ENCODE results near the gene NOL4L. TPM values are rescaled to one million over a fixed set of nuclear protein-coding genes. Genes with fewer than 3 reads are reported as not detected.

The NOL4L gene
- total and polyA plus RNA-seq, 4 donors, result 7.9 to 20.6 (median 12.2) TPM

DNA sequence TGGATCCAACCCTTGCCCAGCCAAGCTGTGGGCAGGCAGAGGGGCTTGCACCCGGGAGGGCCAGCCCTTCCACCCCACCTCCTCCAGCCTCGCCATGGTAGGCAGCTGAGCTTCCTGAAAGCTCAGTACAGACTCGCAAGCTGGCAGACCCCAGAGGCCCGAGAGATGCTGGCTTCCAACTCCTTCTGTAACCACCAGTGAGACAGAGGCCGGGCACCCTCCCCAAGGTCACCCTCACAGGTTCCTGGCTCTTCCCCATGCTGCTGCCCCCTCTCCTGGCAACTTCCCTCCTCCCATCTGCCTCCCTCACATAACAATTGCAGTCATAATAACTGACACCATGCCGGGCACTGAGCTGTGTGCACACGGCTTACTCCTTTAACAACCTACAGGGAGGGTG lies 26.2 kb upstream of the NOL4L start:
- Histone ChIP-seq H3K36me3 (ENCODE audit: control insufficient read depth in 4 of 4, insufficient read depth in 4 of 4, low read length in 4 of 4) (no peaks in the 10 kb centered on the region), H3K27me3 (ENCODE audit: control insufficient read depth in 3 of 3, insufficient read depth in 3 of 3, low read length in 2 of 3) (no peaks in the 10 kb centered on the region), H3K9me3 (ENCODE audit: control insufficient read depth in 4 of 4, insufficient read depth in 3 of 4, low read length in 3 of 4) (peaks cover 0 to 3% (median 0%) of the 10 kb centered on the region in 4 donors), H3K9ac (ENCODE audit: insufficient read depth in 1 of 2, low read length in 2 of 2) (no peak overlapping the region), H3K4me3 (no peak overlapping the region), H3K4me1 (ENCODE audit: control insufficient read depth in 5 of 5, insufficient read depth in 5 of 5, low read length in 5 of 5) (peaks cover 0 to 10% (median 0%) of the 10 kb centered on the region in 5 donors), H3K27ac (ENCODE audit: low read depth in 1 of 2, low read length in 1 of 2) (no peak overlapping the region)
- DNase-seq (no peak), ATAC-seq (ENCODE audit: insufficient read depth, low FRiP score) (no peak)
- WGBS, 2 donors, result 36 to 67% methylated on average over 7 of the region's 7 CpGs
- TF ChIP-seq, protein P1, sequence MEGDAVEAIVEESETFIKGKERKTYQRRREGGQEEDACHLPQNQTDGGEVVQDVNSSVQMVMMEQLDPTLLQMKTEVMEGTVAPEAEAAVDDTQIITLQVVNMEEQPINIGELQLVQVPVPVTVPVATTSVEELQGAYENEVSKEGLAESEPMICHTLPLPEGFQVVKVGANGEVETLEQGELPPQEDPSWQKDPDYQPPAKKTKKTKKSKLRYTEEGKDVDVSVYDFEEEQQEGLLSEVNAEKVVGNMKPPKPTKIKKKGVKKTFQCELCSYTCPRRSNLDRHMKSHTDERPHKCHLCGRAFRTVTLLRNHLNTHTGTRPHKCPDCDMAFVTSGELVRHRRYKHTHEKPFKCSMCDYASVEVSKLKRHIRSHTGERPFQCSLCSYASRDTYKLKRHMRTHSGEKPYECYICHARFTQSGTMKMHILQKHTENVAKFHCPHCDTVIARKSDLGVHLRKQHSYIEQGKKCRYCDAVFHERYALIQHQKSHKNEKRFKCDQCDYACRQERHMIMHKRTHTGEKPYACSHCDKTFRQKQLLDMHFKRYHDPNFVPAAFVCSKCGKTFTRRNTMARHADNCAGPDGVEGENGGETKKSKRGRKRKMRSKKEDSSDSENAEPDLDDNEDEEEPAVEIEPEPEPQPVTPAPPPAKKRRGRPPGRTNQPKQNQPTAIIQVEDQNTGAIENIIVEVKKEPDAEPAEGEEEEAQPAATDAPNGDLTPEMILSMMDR (IDR thresholded peaks at IDR 0.05; ENCODE audit: control extremely low read depth, extremely low read depth), result no peak

DNA sequence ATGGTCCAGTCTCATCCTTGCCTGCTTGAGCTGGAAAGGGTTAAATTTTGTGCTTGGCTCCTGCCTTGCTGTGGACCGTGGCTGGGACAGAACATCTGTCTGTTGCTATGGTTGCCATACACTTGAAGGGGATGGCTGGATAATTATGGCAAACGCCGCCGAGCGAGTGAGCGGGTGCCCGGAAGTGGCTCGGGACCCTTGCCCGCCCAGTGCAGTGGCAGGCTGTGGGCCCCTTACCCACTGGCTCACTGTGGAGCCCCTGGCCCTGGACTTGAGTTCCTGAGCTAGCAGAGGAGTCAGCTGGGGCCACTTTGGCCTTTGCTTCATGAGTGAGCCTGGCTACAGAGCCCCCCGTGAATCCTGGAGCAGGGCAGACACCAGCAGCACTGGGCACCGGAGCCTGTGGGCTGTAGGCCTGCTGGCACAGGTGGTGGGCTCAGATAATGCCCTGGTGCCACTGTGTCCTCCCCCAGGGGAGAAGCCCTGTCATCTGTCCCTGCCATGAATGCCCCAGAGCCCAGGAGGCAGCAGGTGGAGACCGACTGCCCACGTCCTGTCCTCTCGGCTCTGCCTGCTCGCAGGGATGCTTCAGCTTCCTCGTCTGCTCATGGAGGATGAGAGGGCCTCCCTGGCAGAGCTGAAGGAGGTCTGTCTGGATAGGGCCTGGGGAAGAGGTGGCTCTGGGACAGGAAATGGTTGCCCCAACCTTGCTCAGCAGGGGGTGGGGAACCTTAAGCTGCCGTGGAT lies 25.5 kb upstream of the NOL4L start:
- peaks cover 0 to 3% (median 0%) of the 10 kb centered on the region in 4 donors for H3K9me3 ChIP-seq (ENCODE audit: control insufficient read depth in 4 of 4, insufficient read depth in 3 of 4, low read length in 3 of 4)
- ATAC-seq (ENCODE audit: insufficient read depth, low FRiP score), result no peak
- H3K9ac ChIP-seq (ENCODE audit: insufficient read depth in 1 of 2, low read length in 2 of 2), result no peak overlapping the region
- H3K27me3 ChIP-seq (ENCODE audit: control insufficient read depth in 3 of 3, insufficient read depth in 3 of 3, low read length in 2 of 3), result no peaks in the 10 kb centered on the region
- peaks cover 0 to 10% (median 0%) of the 10 kb centered on the region in 5 donors for H3K4me1 ChIP-seq (ENCODE audit: control insufficient read depth in 5 of 5, insufficient read depth in 5 of 5, low read length in 5 of 5)
- WGBS, 2 donors, result 57 to 69% methylated on average over 17 of the region's 17 CpGs
- H3K36me3 ChIP-seq (ENCODE audit: control insufficient read depth in 4 of 4, insufficient read depth in 4 of 4, low read length in 4 of 4), result no peaks in the 10 kb centered on the region
- H3K4me3 ChIP-seq, result no peak overlapping the region
- H3K27ac ChIP-seq (ENCODE audit: low read depth in 1 of 2, low read length in 1 of 2), result no peak overlapping the region
- DNase-seq, result peak; percentile 70 to 77 (median 72)
- TF ChIP-seq, protein P1 (IDR thresholded peaks at IDR 0.05; ENCODE audit: control extremely low read depth, extremely low read depth), result no peak

DNA sequence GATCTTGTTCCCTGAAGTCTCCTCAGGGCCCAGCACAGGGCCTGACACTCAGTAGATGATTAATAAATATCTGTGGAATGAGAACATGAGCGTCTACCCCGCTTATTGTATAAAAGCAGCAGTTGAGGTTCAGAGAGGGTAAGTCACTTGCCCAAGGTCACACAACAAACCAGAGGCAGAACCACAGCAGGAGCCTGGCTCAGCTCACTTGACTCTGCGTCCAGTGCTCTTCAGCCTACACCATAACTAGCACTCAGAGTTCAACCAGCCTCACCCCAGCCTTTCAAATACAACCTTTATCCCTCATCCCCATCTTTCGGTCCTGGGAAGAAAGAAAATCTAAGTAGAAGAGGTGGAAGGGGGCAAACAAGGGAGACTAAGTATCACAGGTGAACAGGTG lies 24.9 kb upstream of the NOL4L start:
- H3K36me3 ChIP-seq (ENCODE audit: control insufficient read depth in 4 of 4, insufficient read depth in 4 of 4, low read length in 4 of 4), result no peaks in the 10 kb centered on the region
- TF ChIP-seq, protein P1 (IDR thresholded peaks at IDR 0.05; ENCODE audit: control extremely low read depth, extremely low read depth), result no peak
- 92 to 93% methylated on average over 4 of the region's 4 CpGs for WGBS, 2 donors
- no peak overlapping the region for H3K27ac ChIP-seq (ENCODE audit: low read depth in 1 of 2, low read length in 1 of 2)
- H3K9ac ChIP-seq (ENCODE audit: insufficient read depth in 1 of 2, low read length in 2 of 2), result no peak overlapping the region
- H3K27me3 ChIP-seq (ENCODE audit: control insufficient read depth in 3 of 3, insufficient read depth in 3 of 3, low read length in 2 of 3), result peaks cover 0 to 2% (median 0%) of the 10 kb centered on the region in 3 donors
- ATAC-seq (ENCODE audit: insufficient read depth, low FRiP score), result no peak
- H3K9me3 ChIP-seq (ENCODE audit: control insufficient read depth in 4 of 4, insufficient read depth in 3 of 4, low read length in 3 of 4), result peaks cover 0 to 3% (median 0%) of the 10 kb centered on the region in 4 donors
- peaks cover 0 to 14% (median 0%) of the 10 kb centered on the region in 5 donors for H3K4me1 ChIP-seq (ENCODE audit: control insufficient read depth in 5 of 5, insufficient read depth in 5 of 5, low read length in 5 of 5)
- DNase-seq, result no peak
- no peak overlapping the region for H3K4me3 ChIP-seq

Measured in lung (tissue), 12 donors.